Parathyroid adenoma (tissue), 2 donors: ENCODE measurements around the gene STX12.

Source experiments
- H2AFZ ChIP-seq: fragments of 300-600 bp; sonication (generic); one replicate; pipeline ENCODE4 v1.7.0; 2017; ENCODE audit warnings: antibody characterized with exemption, mild to moderate bottlenecking
- H3K27ac ChIP-seq: fragments of 300-600 bp; sonication (generic); one replicate; pipeline ENCODE4 v1.7.0; 2017
- H3K27me3 ChIP-seq: fragments of 300-600 bp; sonication (generic); one replicate; pipeline ENCODE4 v1.7.0; 2017; ENCODE audit warnings: low read length; ENCODE audit not compliant: control insufficient read depth, insufficient read depth
- H3K36me3 ChIP-seq: fragments of 300-600 bp; sonication (generic); one replicate; pipeline ENCODE4 v1.7.0; 2017; ENCODE audit warnings: low read length; ENCODE audit not compliant: control insufficient read depth, insufficient read depth
- H3K4me1 ChIP-seq: fragments of 300-600 bp; sonication (generic); one replicate; pipeline ENCODE4 v1.7.0; 2017; ENCODE audit warnings: control low read depth
- H3K4me2 ChIP-seq: fragments of 300-600 bp; sonication (generic); one replicate; pipeline ENCODE4 v1.7.0; 2017; ENCODE audit warnings: low read length
- H3K4me3 ChIP-seq: fragments of 300-600 bp; sonication (generic); one replicate; pipeline ENCODE4 v1.7.0; 2017; ENCODE audit warnings: low read depth, low read length
- H3K79me2 ChIP-seq: fragments of 300-600 bp; sonication (generic); one replicate; pipeline ENCODE4 v1.7.0; 2017; ENCODE audit warnings: control low read depth
- H3K9ac ChIP-seq: fragments of 300-600 bp; sonication (generic); one replicate; pipeline ENCODE4 v1.7.0; 2017; ENCODE audit warnings: mild to moderate bottlenecking
- H3K9me3 ChIP-seq: fragments of 300-600 bp; sonication (generic); one replicate; pipeline ENCODE4 v1.7.0; 2017; ENCODE audit warnings: low read length; ENCODE audit not compliant: control insufficient read depth
- TF ChIP-seq, protein P1 (sequence below): fragments of 300-600 bp; sonication (generic); IDR thresholded peaks from one replicate; pipeline ENCODE4 v1.7.0; 2017; ENCODE audit warnings: antibody characterized with exemption, mild to moderate bottlenecking
- donor health status: primary hyperparathyroidism.

The STX12 gene

DNA sequence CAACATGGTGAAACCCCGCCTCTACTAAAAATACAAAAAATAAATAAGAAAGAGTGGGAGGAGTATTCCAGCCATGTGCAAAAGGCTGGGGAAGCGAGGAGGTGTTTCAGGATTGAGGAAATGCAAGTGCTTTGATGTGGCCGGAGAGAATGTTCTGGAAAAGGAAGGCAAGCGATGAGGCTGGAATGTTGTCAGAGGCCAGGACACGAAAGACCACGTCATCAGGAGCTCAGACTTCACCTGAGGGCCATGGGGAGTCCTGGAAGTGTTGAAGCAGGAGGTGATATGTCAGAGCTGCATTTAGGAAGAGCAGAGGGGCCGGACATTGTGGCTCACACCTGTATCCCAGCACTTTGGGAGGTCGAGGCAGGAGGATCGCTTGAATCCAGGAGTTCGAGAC lies 88.4 kb downstream of the STX12 start:
- Histone ChIP-seq H3K4me2 (no peak overlapping the region), H2AFZ (no peak overlapping the region), H3K9me3 (no peaks in the 10 kb centered on the region), H3K36me3 (no peaks in the 10 kb centered on the region), H3K4me1 (no peaks in the 10 kb centered on the region), H3K27me3 (no peaks in the 10 kb centered on the region), H3K4me3 (no peak overlapping the region), H3K27ac (no peak overlapping the region), H3K9ac (no peak overlapping the region), H3K79me2 (no peaks in the 10 kb centered on the region)
- TF ChIP-seq, protein P1, sequence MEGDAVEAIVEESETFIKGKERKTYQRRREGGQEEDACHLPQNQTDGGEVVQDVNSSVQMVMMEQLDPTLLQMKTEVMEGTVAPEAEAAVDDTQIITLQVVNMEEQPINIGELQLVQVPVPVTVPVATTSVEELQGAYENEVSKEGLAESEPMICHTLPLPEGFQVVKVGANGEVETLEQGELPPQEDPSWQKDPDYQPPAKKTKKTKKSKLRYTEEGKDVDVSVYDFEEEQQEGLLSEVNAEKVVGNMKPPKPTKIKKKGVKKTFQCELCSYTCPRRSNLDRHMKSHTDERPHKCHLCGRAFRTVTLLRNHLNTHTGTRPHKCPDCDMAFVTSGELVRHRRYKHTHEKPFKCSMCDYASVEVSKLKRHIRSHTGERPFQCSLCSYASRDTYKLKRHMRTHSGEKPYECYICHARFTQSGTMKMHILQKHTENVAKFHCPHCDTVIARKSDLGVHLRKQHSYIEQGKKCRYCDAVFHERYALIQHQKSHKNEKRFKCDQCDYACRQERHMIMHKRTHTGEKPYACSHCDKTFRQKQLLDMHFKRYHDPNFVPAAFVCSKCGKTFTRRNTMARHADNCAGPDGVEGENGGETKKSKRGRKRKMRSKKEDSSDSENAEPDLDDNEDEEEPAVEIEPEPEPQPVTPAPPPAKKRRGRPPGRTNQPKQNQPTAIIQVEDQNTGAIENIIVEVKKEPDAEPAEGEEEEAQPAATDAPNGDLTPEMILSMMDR = no peak

DNA sequence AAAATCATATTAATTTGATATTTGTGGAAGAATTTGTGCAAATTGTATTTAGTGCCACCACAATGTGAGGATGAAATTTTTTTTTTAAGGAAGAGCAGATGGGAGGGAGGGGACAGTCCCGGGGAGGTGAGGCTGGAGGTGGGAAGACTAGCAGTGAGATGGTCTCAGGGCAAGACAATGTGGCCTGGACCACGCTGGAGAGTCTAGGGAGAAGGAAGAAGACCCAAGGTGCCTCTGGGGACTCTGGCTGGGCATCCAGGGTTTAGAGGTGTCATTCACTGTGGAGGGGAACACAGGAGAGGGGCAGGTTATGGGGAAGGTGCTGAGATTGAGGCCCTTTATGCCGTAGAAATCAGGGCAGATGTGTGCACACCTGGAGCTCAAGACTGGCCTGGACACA lies 89.0 kb downstream of the STX12 start:
- Histone ChIP-seq H3K79me2 (no peaks in the 10 kb centered on the region), H3K36me3 (no peaks in the 10 kb centered on the region), H3K27me3 (no peaks in the 10 kb centered on the region), H3K4me1 (no peaks in the 10 kb centered on the region), H3K4me3 (no peak overlapping the region), H2AFZ (no peak overlapping the region), H3K4me2 (no peak overlapping the region), H3K9me3 (no peaks in the 10 kb centered on the region), H3K9ac (no peak overlapping the region), H3K27ac (no peak overlapping the region)
- TF ChIP-seq, protein P1 = no peak

DNA sequence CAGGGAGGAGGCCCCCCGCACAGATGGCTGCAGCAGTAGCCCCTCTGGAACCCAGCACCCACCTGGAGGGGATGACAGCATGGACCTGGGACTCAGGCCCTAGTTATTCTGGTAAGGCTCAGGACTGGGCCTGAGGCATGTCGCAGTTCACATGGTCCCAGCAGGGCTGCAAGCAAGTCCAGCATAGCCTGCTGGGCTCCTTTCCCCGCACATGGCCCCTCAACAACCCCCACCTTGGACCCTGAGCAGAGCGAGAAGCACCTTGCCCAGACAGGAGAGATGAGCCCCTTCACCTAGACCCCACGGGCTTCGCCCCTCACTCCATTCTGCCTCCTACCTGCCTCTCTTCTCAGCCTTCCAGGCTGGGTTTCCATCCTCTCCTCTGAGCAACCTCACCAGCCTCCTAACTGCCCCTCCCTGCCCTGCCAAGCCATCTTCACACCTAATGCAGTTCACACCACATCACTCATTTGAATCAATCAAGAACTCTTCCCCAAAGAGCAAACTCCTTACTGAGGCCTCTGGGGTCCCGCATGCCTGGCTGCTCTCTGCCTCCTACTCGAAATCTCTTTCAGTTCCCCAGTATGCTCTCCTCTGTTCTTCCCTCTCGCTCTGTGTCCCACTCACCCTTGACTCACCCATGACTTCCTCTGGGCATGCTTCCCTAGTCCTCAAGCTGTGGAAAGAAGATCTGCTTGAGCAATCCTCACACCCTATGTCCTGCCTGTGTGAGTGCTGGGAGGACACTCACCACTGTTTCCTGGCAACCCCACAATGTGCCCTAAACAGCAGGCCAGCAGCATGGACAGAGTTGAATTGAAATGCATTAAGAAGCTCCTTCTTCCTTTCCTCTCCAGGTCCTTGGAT lies 89.9 kb downstream of the STX12 start:
- H3K4me3 ChIP-seq = peak overlapping the region; percentile 14
- no peak overlapping the region for H3K9ac ChIP-seq
- no peak overlapping the region for H3K4me2 ChIP-seq
- TF ChIP-seq, protein P1 = no peak
- peak overlapping the region; percentile 17 for H2AFZ ChIP-seq
- peak overlapping the region; percentile 39 for H3K27ac ChIP-seq
- H3K27me3 ChIP-seq = no peaks in the 10 kb centered on the region
- H3K36me3 ChIP-seq = no peaks in the 10 kb centered on the region
- H3K9me3 ChIP-seq = no peaks in the 10 kb centered on the region
- H3K4me1 ChIP-seq = no peaks in the 10 kb centered on the region
- H3K79me2 ChIP-seq = no peaks in the 10 kb centered on the region

DNA sequence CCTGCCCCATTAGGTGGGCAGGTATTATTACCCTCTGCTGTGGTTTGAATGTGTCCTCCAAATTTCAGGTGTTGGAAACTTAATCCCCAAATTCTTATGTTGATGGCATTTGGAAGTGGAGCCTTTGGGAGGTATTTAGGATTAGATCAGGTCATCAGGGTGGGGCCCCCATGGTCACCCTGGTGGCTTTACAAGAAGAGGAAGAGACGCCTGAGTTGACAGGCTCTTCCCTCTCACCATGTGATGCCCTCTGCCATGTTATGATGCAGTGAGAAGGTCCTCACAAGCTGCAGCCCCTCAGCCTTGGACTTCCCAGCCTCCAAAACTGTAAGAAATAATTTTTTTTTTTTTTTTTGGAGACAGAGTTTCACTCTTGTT lies 90.5 kb downstream of the STX12 start:
- H3K9me3 ChIP-seq = no peaks in the 10 kb centered on the region
- H3K36me3 ChIP-seq = no peaks in the 10 kb centered on the region
- H3K27ac ChIP-seq = peak overlapping the region; percentile 39
- H3K4me1 ChIP-seq = no peaks in the 10 kb centered on the region
- TF ChIP-seq, protein P1 = no peak
- H3K27me3 ChIP-seq = no peaks in the 10 kb centered on the region
- no peak overlapping the region for H3K4me2 ChIP-seq
- no peak overlapping the region for H3K9ac ChIP-seq
- H3K79me2 ChIP-seq = no peaks in the 10 kb centered on the region
- H2AFZ ChIP-seq = no peak overlapping the region
- H3K4me3 ChIP-seq = peak overlapping the region; percentile 14
